Measurements from ENCODE around the gene NFYC.

DNA sequence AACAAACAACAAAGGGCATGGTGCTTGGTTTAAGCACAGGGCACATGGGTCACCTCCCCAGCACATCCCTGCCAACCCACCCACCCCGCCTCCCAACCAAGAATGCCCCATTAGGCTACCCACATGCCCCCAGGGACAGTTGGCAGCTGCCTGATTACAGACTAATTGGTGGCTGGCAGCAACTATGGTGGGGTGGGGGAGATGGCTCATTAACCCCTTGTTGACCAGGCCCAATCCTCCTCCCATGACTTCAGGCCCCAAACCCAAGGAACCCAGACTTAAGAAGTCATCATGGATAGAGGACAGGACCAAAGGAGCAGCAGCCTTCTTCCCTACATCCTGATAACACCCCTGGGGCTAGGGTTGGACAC, 27.4 kb upstream of the NFYC start:
- TF ChIP-seq POLR2AphosphoS5 (IDR thresholded peaks at IDR 0.05; ENCODE audit: low read depth, low read length), result no peak
- TF ChIP-seq TAF1 (IDR thresholded peaks at IDR 0.05; ENCODE audit: borderline replicate concordance, insufficient read depth, low read length), result no peak
- TF ChIP-seq, protein P1, sequence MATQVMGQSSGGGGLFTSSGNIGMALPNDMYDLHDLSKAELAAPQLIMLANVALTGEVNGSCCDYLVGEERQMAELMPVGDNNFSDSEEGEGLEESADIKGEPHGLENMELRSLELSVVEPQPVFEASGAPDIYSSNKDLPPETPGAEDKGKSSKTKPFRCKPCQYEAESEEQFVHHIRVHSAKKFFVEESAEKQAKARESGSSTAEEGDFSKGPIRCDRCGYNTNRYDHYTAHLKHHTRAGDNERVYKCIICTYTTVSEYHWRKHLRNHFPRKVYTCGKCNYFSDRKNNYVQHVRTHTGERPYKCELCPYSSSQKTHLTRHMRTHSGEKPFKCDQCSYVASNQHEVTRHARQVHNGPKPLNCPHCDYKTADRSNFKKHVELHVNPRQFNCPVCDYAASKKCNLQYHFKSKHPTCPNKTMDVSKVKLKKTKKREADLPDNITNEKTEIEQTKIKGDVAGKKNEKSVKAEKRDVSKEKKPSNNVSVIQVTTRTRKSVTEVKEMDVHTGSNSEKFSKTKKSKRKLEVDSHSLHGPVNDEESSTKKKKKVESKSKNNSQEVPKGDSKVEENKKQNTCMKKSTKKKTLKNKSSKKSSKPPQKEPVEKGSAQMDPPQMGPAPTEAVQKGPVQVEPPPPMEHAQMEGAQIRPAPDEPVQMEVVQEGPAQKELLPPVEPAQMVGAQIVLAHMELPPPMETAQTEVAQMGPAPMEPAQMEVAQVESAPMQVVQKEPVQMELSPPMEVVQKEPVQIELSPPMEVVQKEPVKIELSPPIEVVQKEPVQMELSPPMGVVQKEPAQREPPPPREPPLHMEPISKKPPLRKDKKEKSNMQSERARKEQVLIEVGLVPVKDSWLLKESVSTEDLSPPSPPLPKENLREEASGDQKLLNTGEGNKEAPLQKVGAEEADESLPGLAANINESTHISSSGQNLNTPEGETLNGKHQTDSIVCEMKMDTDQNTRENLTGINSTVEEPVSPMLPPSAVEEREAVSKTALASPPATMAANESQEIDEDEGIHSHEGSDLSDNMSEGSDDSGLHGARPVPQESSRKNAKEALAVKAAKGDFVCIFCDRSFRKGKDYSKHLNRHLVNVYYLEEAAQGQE (IDR thresholded peaks at IDR 0.05; ENCODE audit: insufficient read depth in 1 of 2, low read depth in 2 of 2, low read length in 2 of 2), result no peak
- TF ChIP-seq SIN3A (IDR thresholded peaks at IDR 0.05; ENCODE audit: borderline replicate concordance, insufficient read depth, low read length), result no peak
- no peak for TF ChIP-seq FOXP2 (optimal IDR thresholded peaks at IDR 0.05; ENCODE audit: borderline replicate concordance, extremely low read depth, extremely low read length, insufficient read depth)

Measured in PFSK-1 (cell line).